Measurements from ENCODE around the gene TSR1. TPM values are rescaled to one million over a fixed set of nuclear protein-coding genes. Genes with fewer than 3 reads are reported as not detected.

TSR1 gene
- total RNA-seq, 1 experiment from 2014 or later = 74.3 TPM

GRCh38 chr17:2357931-2358434 lies 21.7 kb upstream of the TSR1 start:
- Mint-ChIP-seq H3K4me1 (0 out of 2 replicates have a peak, but pooled peaks cover 2% of the 10 kb centered on the region), H3K27ac (no peak overlapping the region), H3K4me3 (no peak overlapping the region), H3K36me3 (no peaks in the 10 kb centered on the region; the same call in 1 of the 2 replicates), H3K27me3 (ENCODE audit: low read depth) (no peaks in the 10 kb centered on the region), H3K9me3 (no peaks in the 10 kb centered on the region)
- DNase-seq (ENCODE audit: low spot score) (no peak), ATAC-seq (no peak)
- CTCF ChIA-PET = interaction anchor here (0.6 to 1.2 kb wide), 3 partner anchors 24 to 214 kb away, joined by 3 to 4 read pairs (median 3); no protein-coding TSS in a partner anchor
- TF ChIP-seq SMAD3 (CRISPR knock-in tag; IDR thresholded peaks at IDR 0.05; ENCODE audit: borderline replicate concordance) = no peak
- TF ChIP-seq SOX15 (CRISPR knock-in tag; IDR thresholded peaks at IDR 0.05) = no peak
- no peak for TF ChIP-seq NFE2L1 (CRISPR knock-in tag; IDR thresholded peaks at IDR 0.05)
- TF ChIP-seq ZNF281 (CRISPR knock-in tag; IDR thresholded peaks at IDR 0.05) = no peak
- no peak for TF ChIP-seq ZNF232 (CRISPR knock-in tag; IDR thresholded peaks at IDR 0.05)
- TF ChIP-seq NFATC4 (CRISPR knock-in tag; IDR thresholded peaks at IDR 0.05) = no peak
- TF ChIP-seq IRF1 (CRISPR knock-in tag; IDR thresholded peaks at IDR 0.05) = no peak
- no peak for TF ChIP-seq FOXP4 (CRISPR knock-in tag; IDR thresholded peaks at IDR 0.05)
- TF ChIP-seq MXD4 (CRISPR knock-in tag; IDR thresholded peaks at IDR 0.05; ENCODE audit: borderline replicate concordance) = no peak
- no peak for TF ChIP-seq E2F5 (CRISPR knock-in tag; IDR thresholded peaks at IDR 0.05)
- POLR2A ChIA-PET = no interaction called here

GRCh38 chr17:2357237-2357636 lies 21.0 kb upstream of the TSR1 start:
- Mint-ChIP-seq H3K9me3 (no peaks in the 10 kb centered on the region), H3K36me3 (no peaks in the 10 kb centered on the region; the same call in 1 of the 2 replicates), H3K4me1 (peaks cover 6% of the 10 kb centered on the region; the same call in 1 of the 2 replicates), H3K27me3 (ENCODE audit: low read depth) (no peaks in the 10 kb centered on the region), H3K4me3 (no peak overlapping the region), H3K27ac (no peak overlapping the region)
- TF ChIP-seq TCF7 (CRISPR knock-in tag; IDR thresholded peaks at IDR 0.05; ENCODE audit: low read depth) = no peak
- no peak for TF ChIP-seq CREB1 (CRISPR knock-in tag; IDR thresholded peaks at IDR 0.05)
- no peak for TF ChIP-seq ZNF396 (CRISPR knock-in tag; IDR thresholded peaks at IDR 0.05; ENCODE audit: borderline replicate concordance)
- TF ChIP-seq FOXP1 (CRISPR knock-in tag; IDR thresholded peaks at IDR 0.05; ENCODE audit: borderline replicate concordance) = no peak
- no peak for TF ChIP-seq PREB (CRISPR knock-in tag; IDR thresholded peaks at IDR 0.05; ENCODE audit: borderline replicate concordance)
- TF ChIP-seq FOXK1 (CRISPR knock-in tag; IDR thresholded peaks at IDR 0.05) = no peak
- TF ChIP-seq IRF1 (CRISPR knock-in tag; IDR thresholded peaks at IDR 0.05) = no peak
- TF ChIP-seq ZNF416 (CRISPR knock-in tag; IDR thresholded peaks at IDR 0.05) = no peak
- no peak for TF ChIP-seq SOX15 (CRISPR knock-in tag; IDR thresholded peaks at IDR 0.05)
- no peak for TF ChIP-seq OVOL2 (CRISPR knock-in tag; IDR thresholded peaks at IDR 0.05; ENCODE audit: borderline replicate concordance)
- no peak for TF ChIP-seq SP1 (CRISPR knock-in tag; conservative IDR thresholded peaks at IDR 0.05)
- no peak for TF ChIP-seq CDX4 (CRISPR knock-in tag; IDR thresholded peaks at IDR 0.05; ENCODE audit: borderline replicate concordance)
- TF ChIP-seq GRHL2 (CRISPR knock-in tag; IDR thresholded peaks at IDR 0.05; ENCODE audit: insufficient replicate concordance, severe bottlenecking) = no peak
- TF ChIP-seq NR1H2 (CRISPR knock-in tag; IDR thresholded peaks at IDR 0.05) = no peak
- TF ChIP-seq ZNF121 (CRISPR knock-in tag; IDR thresholded peaks at IDR 0.05) = no peak
- TF ChIP-seq CBFB (CRISPR knock-in tag; IDR thresholded peaks at IDR 0.05; ENCODE audit: low read depth) = no peak
- no peak for TF ChIP-seq MAX (CRISPR knock-in tag; IDR thresholded peaks at IDR 0.05)
- TF ChIP-seq MXD4 (CRISPR knock-in tag; IDR thresholded peaks at IDR 0.05; ENCODE audit: borderline replicate concordance) = no peak
- DNase-seq (ENCODE audit: low spot score) (no peak), ATAC-seq (no peak)
- POLR2A ChIA-PET = no interaction called here
- CTCF ChIA-PET = interaction anchor here (1.2 kb wide), 1 partner anchor 59 kb away, joined by 3 read pairs; no protein-coding TSS in a partner anchor
